T-helper 1 cell (primary cell): Measurements from ENCODE around the gene REXO1.
A peak's percentile ranks its signal among the peaks of the same experiment; 100 is the strongest.

Experiments used
- DNase-seq, 5 donors: peaks; one replicate each; pipeline ENCODE4 v3.0.0-alpha.2; 2012 to 2020

REXO1 gene

DNA sequence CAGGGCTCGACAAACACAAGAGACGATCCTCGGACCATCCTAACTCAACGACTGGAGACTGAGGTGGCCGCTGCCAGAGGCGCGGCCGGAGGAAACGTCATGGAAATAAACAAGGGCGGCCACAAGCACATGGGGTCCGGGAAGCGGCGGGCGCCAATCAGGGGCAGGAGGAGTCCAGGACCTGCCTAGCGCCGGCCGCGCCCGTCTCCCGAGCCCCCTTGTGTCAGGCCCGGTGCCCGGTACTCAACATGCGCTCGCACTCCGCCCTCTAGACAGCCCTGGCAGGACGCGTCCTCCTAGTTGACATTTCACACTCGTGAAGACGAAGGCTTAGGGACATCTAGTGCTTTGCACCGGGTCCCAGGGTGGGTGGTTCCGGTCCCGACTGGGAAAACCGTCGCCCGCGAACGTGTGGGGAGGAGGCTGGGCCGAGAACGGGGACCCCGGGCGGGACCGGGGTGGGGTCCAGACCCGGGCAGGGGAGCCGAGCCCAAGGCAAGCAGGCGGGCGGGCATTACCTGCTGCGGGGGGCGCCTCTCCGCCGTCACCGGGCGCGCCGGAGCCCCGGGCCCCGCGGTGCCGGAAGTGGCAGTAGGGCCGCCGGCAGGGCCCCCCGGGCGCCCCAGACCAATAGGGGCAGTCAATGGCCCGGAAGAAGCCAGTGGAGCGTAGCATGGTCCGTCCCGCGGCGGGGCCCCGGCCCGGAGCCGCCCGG lies 442 bp downstream of the REXO1 start:
- no peak for DNase-seq

DNA sequence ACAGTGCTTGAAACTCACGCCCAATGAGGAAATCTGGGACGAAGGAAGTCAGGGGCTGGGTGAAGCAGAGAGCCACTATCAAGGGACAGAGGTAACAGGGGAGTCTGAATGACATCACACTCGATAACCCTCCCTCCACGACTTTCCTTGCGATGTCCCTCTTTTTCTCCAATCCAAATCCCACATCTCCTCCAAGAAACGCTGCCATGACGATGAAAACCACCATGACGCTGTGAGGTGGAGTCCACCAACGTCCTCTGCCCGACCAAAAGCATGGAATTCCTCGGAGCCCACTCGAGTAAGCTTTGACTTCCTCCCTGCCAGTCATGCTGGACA lies 967 bp downstream of the REXO1 start:
- no peak for DNase-seq

DNA sequence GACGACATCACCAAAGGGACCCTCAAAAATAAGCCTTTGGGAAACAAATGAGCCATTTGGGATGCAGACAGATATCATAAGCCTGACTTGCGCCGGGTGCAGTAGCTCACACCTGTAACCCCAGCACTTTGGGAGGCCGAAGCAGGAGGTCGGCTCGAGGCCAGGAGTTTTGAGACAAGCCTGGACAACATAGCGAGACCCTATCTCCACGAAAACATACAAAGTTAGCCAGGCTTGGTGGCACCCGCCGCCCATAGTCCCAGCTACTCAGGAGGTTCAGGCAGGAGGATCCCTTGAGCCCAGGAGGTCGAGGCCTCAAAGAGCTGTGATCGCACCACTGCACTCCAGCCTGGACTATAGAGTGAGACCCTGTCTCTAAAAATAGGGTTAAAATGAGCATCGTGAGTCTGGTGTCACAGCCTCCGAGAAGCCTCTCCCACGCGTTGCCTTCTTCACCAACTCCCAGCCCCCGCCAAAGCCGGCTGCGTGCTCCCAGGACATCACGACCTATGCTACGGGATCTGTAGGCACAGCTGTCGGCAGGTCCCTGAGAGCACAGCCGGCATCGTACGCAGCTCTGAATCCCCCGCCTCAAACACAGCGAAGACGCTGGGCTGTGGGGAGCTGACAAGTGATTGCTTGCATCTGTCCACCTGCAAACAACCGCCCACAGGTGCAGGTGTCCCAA lies 1.6 kb downstream of the REXO1 start:
- DNase-seq, result no peak

DNA sequence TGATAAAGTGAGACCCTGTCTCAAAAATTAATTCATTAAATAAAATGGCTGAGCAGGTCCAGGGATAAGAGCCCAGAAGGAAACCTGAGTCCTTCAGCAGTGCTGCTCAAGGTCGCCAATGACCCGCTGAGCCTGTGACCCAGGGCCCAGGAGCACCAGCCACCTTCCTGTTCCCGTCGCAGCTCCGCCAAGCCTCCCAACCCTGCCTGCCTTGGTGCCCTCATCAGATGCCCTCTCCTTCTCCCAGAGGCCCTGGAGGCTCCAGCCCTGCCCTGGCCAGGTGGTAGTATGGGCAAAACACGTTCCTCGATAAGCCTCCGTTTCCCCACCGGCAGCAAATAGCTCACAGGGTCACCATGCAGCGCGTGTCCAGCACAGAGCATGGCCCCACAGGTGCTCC lies 2.6 kb downstream of the REXO1 start:
- no peak for DNase-seq

DNA sequence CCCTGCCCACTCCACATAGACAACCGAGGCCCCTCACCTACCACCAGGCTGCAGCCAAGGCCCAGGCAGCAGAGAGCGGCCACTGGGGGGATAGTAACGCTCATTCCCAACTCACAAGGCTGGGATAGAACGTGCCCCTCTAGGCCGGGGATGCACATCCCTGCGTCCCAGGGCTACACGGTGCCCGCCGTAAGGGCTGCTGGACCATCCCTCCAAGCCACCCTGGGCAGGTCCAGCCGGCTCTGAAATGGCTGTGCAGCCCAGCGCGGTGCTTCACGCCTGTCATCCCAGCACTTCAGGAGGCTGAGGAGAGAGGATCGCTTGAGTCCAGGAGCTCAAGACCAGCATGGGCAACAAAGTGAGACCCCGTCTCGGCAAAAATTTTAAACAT lies 3.2 kb downstream of the REXO1 start:
- no peak for DNase-seq

DNA sequence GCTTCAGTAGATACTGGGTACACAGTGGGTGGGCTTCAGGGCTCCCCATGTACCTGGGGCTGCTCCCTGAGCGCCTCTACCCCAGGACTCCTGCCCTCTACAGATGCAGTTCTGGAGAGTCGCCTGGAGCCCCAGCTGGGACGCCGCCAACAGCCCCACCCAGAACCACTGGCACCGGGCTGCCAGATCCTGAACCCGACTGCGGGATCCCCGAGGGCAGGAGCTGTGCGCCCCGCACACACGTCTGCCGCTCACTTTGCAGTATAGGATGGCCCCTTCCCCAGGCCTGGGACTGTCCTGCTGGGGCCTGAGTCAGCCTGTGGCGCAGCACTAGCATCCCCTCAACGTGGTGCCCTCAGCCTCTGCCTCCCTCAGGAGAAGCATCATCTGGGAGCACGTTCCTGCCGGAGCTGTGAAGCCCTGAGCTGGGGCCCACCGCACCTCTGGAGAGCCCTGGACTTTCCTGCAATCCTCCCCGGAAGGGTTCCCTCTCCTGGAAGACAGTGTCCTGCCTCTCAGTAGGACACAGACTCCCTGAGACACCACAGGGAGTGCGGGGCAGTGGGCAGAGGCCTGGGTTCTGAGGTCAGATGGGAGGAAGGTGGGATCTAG lies 3.7 kb downstream of the REXO1 start:
- no peak for DNase-seq

GRCh38 chr19:1843646-1844394 lies 4.5 kb downstream of the REXO1 start:
- no peak for DNase-seq

GRCh38 chr19:1843116-1843515 lies 5.2 kb downstream of the REXO1 start:
- DNase-seq, result no peak

- DNase-seq, result no peak
These were observed 6.9 kb downstream of the REXO1 start for GRCh38 chr19:1841209-1841924.

- DNase-seq, result no peak
These were observed 7.7 kb downstream of the REXO1 start for GRCh38 chr19:1840541-1841115.

- DNase-seq, result no peak
These were observed 8.4 kb downstream of the REXO1 start for GRCh38 chr19:1839658-1840540.

DNA sequence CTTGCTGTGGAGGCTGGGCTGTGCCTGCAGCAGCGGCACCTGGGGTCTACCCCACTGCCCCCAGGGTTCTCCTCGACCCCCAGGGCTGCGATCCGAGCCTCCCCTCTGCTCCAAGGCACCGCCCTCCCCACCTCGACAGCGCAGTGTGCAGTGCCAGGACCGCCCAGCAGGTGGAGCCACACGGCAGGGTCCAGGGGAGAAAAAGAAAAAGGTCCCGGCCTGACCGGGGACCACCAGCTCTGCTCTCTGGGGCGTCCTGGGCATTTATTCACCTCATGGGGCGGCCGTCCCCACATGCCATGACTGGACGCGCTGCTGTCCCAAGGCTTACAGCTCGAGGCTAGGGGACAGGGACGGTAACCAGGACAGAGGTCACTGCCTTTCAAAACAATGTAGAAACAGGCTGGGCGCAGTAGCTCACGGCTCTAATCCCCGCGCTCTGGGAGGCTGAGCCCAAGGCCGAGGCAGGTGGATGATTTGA lies 10.6 kb downstream of the REXO1 start:
- DNase-seq, result peak in 2 of 5 donors; percentile 48 to 51

DNA sequence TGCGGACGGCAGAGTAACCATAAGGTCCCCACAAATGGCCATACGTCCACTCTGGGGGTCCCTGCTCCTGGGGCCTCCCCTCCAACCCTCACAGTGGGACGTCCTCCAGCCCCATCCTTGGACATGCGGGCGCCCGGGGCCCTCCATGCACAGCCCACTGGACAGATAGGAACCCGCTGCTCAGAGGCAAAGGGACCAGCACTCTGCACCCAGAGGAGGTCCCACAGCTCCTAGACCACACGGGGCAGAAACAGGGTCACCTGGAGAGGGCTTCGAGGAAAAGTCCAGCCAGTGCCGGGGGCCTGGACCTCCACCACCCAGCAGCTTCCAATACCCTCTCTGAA lies 11.1 kb downstream of the REXO1 start:
- no peak for DNase-seq

GRCh38 chr19:1836458-1837221 lies 11.6 kb downstream of the REXO1 start:
- no peak for DNase-seq

DNA sequence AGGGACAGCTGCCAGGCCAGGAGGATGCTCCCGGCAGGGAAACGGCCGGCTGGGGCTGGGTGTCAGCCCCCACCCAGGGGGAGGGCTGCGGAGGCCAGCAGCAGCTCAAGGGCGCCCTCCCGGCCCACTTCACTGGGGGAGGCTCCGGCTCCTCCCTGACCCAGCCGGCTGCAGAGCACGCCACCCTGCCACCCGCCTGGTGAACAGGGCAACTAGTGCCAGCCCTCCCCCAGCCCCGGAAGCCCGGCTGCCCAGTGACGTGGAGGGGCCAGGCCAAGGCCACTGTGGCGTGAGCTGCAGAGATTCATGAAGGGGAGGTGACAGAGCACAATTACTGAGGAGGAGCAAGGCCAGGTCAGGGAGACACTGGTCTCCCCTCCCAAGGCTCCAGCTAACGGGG lies 14.7 kb downstream of the REXO1 start:
- DNase-seq, result no peak

GRCh38 chr19:1832046-1832663 lies 16.1 kb downstream of the REXO1 start:
- no peak for DNase-seq

DNA sequence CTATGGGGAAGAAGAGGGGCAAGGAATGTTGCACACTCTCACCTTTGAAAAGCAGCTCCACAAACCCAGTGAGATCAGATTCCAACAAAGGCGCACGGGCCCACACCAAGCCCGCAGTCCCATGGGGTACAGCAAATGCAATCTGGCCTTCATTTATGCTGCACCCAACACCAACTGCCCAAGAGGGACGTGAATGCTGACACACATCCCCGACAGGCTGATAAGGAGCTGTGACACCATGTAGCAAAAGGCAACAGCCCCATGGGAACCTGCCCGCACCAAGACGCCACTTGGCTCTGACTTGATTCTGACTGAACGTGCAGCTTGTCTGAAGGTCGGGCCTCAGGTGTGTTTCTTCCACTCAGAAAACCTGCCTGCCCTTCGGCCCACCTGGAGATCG lies 17.3 kb downstream of the REXO1 start:
- no peak for DNase-seq

GRCh38 chr19:1830568-1830967 lies 17.7 kb downstream of the REXO1 start:
- DNase-seq, result no peak

GRCh38 chr19:1829958-1830357 lies 18.3 kb downstream of the REXO1 start:
- DNase-seq, result no peak
